Endodermal cell (in vitro differentiated cells): ENCODE measurements around the gene TMOD4. TPM values are rescaled to one million over a fixed set of nuclear protein-coding genes. Genes with fewer than 3 reads are reported as not detected.
"Not testable (repeated sequence)": the region's sequence is repeated elsewhere in the genome, so short reads cannot be mapped to it uniquely, and the experiment has no call there.

Experiments
- DNase-seq: peaks from one replicate; pipeline ENCODE4 v3.0.0-alpha.2; 2017
- H3K27ac ChIP-seq: 2 replicates; pipeline ENCODE4 v1.5.1; 2013; ENCODE audit warnings: mild to moderate bottlenecking, low read depth, low read length, moderate library complexity
- H3K27me3 ChIP-seq: 2 replicates; pipeline ENCODE4 v1.6.1; 2013; ENCODE audit warnings: mild to moderate bottlenecking, low read length, moderate library complexity; ENCODE audit not compliant: insufficient read depth, control insufficient read depth, poor library complexity, severe bottlenecking
- H3K36me3 ChIP-seq: 2 replicates; pipeline ENCODE4 v1.7.0; 2013; ENCODE audit warnings: mild to moderate bottlenecking, low read length, moderate library complexity; ENCODE audit not compliant: control insufficient read depth, insufficient read depth
- H3K4me1 ChIP-seq: one replicate; pipeline ENCODE4 v1.7.0; 2013; ENCODE audit warnings: low read length; ENCODE audit not compliant: control insufficient read depth, insufficient read depth
- H3K4me3 ChIP-seq: 2 replicates; pipeline ENCODE4 v1.5.1; 2013; ENCODE audit warnings: mild to moderate bottlenecking, low read length, moderate library complexity
- H3K9ac ChIP-seq: 2 replicates; pipeline ENCODE4 v1.6.1; 2013; ENCODE audit warnings: mild to moderate bottlenecking, low read length, moderate library complexity; ENCODE audit not compliant: poor library complexity, severe bottlenecking; ENCODE audit errors: extremely low read depth
- H3K9me3 ChIP-seq: 2 replicates; pipeline ENCODE4 v1.6.1; 2013; ENCODE audit warnings: mild to moderate bottlenecking, low read length, moderate library complexity; ENCODE audit not compliant: control insufficient read depth
- H3K27ac Mint-ChIP-seq: 2 replicates; pipeline ENCODE4 v1.8.0; 2020; ENCODE audit warnings: mixed read lengths
- H3K27me3 Mint-ChIP-seq: 2 replicates; pipeline ENCODE4 v1.8.0; 2021; ENCODE audit warnings: mild to moderate bottlenecking, mixed read lengths; ENCODE audit not compliant: insufficient read depth
- H3K36me3 Mint-ChIP-seq: 2 replicates; pipeline ENCODE4 v1.8.0; 2020; ENCODE audit warnings: low read depth, mixed read lengths
- H3K4me1 Mint-ChIP-seq: 2 replicates; pipeline ENCODE4 v1.8.0; 2020; ENCODE audit warnings: mixed read lengths
- H3K4me3 Mint-ChIP-seq: 2 replicates; pipeline ENCODE4 v1.8.0; 2020; ENCODE audit warnings: mild to moderate bottlenecking, moderate library complexity, mixed read lengths
- H3K9me3 Mint-ChIP-seq: 2 replicates; pipeline ENCODE4 v1.8.0; 2020; ENCODE audit warnings: mild to moderate bottlenecking, mixed read lengths
- WGBS, 2 experiments: methylation state at CpG; one replicate each; pipeline versions ENCODE4 v1.1.5 to v1.1.7; 2013; ENCODE audit warnings: missing lambda C conversion rate in 2 of 2, mixed read lengths in 1 of 2; ENCODE audit not compliant: insufficient coverage in 1 of 2, insufficient read length in 1 of 2; 5-methylcytosine and 5-hydroxymethylcytosine counted together
- total RNA-seq, 2 donors: library from RNA; stranded (reverse); fragmentation: NEBNext Ultra II Directional in 1 of 2; extraction: Animal tissue kit (Norgen Biotek cat#: 25700) in 1 of 2; gene quantifications; 2 replicates in 1 of 2; 3 replicates in 1 of 2; pipeline ENCODE4 v1.2.1, GENCODE V29; 2021
- TF ChIP-seq, protein P1 (sequence below): fragments of 200-600 bp; sonication (generic); conservative IDR thresholded peaks from 2 replicates; pipeline ENCODE4 v1.5.0; 2021; ENCODE audit warnings: antibody characterized with exemption, mild to moderate bottlenecking

The TMOD4 gene
- total RNA-seq, 2 donors from 2014 or later = 1.0 to 1.9 TPM

DNA sequence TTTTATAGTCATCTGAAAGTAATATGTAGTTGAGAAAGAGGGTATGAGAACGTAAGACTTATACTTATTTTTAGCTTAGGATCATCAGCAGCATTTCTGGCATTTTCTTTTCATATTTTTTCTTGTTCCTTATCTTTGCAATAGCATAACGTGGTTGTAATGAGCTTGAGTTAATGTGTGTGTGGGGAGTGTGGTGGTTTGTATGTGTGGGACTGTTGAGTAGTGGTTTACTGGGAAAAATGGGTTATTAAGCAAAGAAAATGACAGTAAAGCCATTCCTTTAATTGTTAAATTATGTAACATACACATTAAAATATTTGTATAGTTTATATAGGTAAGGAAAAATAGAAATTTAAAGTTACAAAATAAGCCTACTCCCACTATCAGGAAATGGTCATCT is 37.8 kb upstream of the TMOD4 start:
- Histone ChIP-seq H3K9me3 (no peaks in the 10 kb centered on the region), H3K27me3 (no peaks in the 10 kb centered on the region), H3K4me3 (no peak overlapping the region), H3K27ac (no peak overlapping the region), H3K9ac (no peak overlapping the region), H3K4me1 (no peaks in the 10 kb centered on the region), H3K36me3 (peaks cover 61% of the 10 kb centered on the region)
- TF ChIP-seq, protein P1, sequence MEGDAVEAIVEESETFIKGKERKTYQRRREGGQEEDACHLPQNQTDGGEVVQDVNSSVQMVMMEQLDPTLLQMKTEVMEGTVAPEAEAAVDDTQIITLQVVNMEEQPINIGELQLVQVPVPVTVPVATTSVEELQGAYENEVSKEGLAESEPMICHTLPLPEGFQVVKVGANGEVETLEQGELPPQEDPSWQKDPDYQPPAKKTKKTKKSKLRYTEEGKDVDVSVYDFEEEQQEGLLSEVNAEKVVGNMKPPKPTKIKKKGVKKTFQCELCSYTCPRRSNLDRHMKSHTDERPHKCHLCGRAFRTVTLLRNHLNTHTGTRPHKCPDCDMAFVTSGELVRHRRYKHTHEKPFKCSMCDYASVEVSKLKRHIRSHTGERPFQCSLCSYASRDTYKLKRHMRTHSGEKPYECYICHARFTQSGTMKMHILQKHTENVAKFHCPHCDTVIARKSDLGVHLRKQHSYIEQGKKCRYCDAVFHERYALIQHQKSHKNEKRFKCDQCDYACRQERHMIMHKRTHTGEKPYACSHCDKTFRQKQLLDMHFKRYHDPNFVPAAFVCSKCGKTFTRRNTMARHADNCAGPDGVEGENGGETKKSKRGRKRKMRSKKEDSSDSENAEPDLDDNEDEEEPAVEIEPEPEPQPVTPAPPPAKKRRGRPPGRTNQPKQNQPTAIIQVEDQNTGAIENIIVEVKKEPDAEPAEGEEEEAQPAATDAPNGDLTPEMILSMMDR = no peak
- Mint-ChIP-seq H3K36me3 (peaks cover 57% of the 10 kb centered on the region), H3K27ac (peak overlapping the region; percentile 76), H3K4me3 (no peak overlapping the region), H3K9me3 (no peaks in the 10 kb centered on the region), H3K27me3 (no peaks in the 10 kb centered on the region), H3K4me1 (peaks cover 2% of the 10 kb centered on the region)
- 42% methylated on average over 2 of the region's 2 CpGs; no CpG with 5 or more reads in 1 of the 2 experiments for WGBS, 2 experiments
- no peak for DNase-seq

DNA sequence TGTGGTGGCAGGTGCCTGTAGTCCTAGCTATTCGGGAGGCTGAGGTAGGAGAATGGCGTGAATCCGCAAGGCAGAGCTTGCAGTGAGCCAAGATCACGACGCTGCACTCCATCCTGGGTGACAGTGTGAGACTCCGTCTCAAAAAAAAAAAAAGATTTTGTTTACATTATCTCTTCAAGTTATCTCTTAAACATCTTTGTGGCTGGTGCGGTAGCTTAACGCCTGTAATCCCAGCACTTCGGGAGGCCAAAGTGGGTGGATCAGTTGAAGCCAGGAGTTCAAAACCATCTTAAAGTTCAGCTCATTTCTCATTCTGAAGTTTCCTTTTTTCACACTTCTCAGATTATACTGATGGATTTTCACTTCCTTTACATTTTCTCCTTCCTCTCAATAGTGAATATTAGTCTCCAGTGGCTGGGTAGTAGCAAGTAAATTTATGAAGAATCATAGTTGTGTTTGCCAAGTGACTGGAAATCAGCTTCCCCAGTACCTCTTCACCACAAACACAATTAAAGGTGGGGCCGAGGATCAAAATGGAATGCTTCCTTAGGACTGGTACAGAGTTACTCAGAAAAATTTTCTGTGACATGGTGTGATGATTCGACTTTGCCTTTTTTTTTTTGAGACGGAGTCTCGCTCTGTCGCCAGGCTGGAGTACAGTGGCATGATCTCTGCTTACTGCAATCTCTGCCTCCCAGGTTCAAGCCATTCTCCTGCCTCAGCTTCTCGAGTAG is 36.4 kb upstream of the TMOD4 start:
- no peak overlapping the region for H3K4me3 ChIP-seq
- no peaks in the 10 kb centered on the region for H3K9me3 ChIP-seq
- 91 to 93% methylated on average over 12 to 15 of the region's 15 CpGs for WGBS, 2 experiments
- H3K4me1 ChIP-seq = no peaks in the 10 kb centered on the region
- Mint-ChIP-seq H3K27ac (no peak overlapping the region), H3K4me1 (peaks cover 2% of the 10 kb centered on the region), H3K36me3 (peaks cover 61% of the 10 kb centered on the region), H3K9me3 (no peaks in the 10 kb centered on the region), H3K27me3 (no peaks in the 10 kb centered on the region), H3K4me3 (no peak overlapping the region)
- peaks cover 65% of the 10 kb centered on the region for H3K36me3 ChIP-seq
- no peak for DNase-seq
- H3K27ac ChIP-seq = no peak overlapping the region
- no peaks in the 10 kb centered on the region for H3K27me3 ChIP-seq
- TF ChIP-seq, protein P1 = no peak
- no peak overlapping the region for H3K9ac ChIP-seq

DNA sequence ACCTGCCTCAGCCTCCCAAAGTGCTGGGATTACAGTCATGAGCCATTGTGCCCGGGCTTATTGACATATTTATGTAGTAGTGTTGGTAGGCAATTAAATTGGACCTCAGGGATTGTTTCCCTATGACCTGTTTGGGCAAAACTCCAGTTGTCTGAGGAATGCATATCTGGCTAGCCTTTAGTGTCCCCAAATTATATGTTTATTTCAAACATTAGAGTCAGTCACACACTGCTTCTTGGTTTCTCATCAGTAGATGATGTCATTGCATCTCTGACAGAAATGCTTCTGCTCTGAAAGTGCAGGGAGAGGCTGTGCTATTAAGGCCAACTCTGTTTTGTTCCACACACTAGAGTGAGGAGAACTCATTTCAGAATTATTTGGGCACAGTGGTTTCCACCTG is 35.0 kb upstream of the TMOD4 start:
- Mint-ChIP-seq H3K27me3 (no peaks in the 10 kb centered on the region), H3K9me3 (no peaks in the 10 kb centered on the region), H3K4me3 (no peak overlapping the region), H3K36me3 (peaks cover 68% of the 10 kb centered on the region), H3K4me1 (peaks cover 2% of the 10 kb centered on the region), H3K27ac (peak overlapping the region; percentile 55)
- Histone ChIP-seq H3K27me3 (no peaks in the 10 kb centered on the region), H3K9ac (no peak overlapping the region), H3K27ac (no peak overlapping the region), H3K9me3 (no peaks in the 10 kb centered on the region), H3K36me3 (peaks cover 66% of the 10 kb centered on the region), H3K4me1 (no peaks in the 10 kb centered on the region), H3K4me3 (no peak overlapping the region)
- 83 to 100% methylated on average over 1 of the region's 1 CpG for WGBS, 2 experiments
- DNase-seq = no peak
- TF ChIP-seq, protein P1 = no peak

DNA sequence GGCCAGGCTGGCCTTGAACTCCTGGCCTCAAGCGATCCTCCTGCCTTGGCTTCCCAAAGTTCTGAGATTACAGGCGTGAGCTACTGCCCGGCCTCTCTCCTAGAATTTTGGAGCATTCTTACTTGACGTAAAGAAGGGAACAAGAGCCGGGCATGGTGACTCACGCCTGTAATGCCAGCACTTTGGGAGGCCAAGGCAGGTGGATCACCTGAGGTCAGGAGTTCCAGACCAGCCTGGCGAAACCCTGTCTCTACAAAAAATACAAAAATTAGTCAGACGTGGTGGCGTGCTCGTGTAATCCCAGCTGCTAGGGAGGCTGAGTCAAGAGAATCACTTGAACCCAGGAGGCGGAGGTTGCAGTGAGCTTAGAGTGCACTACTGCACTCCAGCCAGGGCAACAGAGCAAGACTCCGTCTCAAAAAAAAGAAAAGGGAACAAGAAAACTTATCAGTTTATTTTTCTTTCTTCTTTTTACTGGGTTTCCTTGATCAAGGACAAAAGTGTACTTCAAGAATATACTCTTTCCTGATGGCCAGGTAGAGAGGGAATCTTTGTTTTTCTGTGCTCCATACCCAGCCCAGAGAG is 29.7 kb upstream of the TMOD4 start:
- not testable (repeated sequence) for H3K27ac ChIP-seq, H3K9me3 Mint-ChIP-seq, H3K4me1 ChIP-seq, H3K27ac Mint-ChIP-seq, H3K27me3 Mint-ChIP-seq, H3K4me1 Mint-ChIP-seq, DNase-seq, H3K27me3 ChIP-seq, H3K4me3 Mint-ChIP-seq, H3K4me3 ChIP-seq, H3K9me3 ChIP-seq, H3K9ac ChIP-seq
- H3K36me3 ChIP-seq = peaks cover 62% of the 10 kb centered on the region
- WGBS, 2 experiments = 95 to 96% methylated on average over 11 to 12 of the region's 12 CpGs
- peaks cover 54% of the 10 kb centered on the region for H3K36me3 Mint-ChIP-seq
